ENCODE measurements around the gene BICC1. TPM values are rescaled to one million over a fixed set of nuclear protein-coding genes. Genes with fewer than 3 reads are reported as not detected.

The BICC1 gene
- total RNA-seq, 1 experiment from 2014 or later, result 70.2 TPM

- no peaks in the 10 kb centered on the region for H3K36me3 Mint-ChIP-seq (ENCODE audit: insufficient read depth, unreplicated experiment)
These were observed 215.0 kb downstream of the BICC1 start for GRCh38 chr10:58727633-58728032.

GRCh38 chr10:58731276-58731675 lies 218.6 kb downstream of the BICC1 start:
- Mint-ChIP-seq H3K27me3 (ENCODE audit: unreplicated experiment) (no peaks in the 10 kb centered on the region), H3K36me3 (ENCODE audit: insufficient read depth, unreplicated experiment) (no peaks in the 10 kb centered on the region), H3K27ac (ENCODE audit: unreplicated experiment) (no peak overlapping the region), H3K4me1 (ENCODE audit: low read depth, unreplicated experiment) (no peaks in the 10 kb centered on the region), H3K4me3 (ENCODE audit: low read depth, unreplicated experiment) (no peak overlapping the region), H3K9me3 (ENCODE audit: low read depth, unreplicated experiment) (peaks cover 11% of the 10 kb centered on the region)
- intact Hi-C loops (cut with micrococcal nuclease; ENCODE audit: unreplicated experiment), result no loop called here
- CTCF ChIA-PET, result interaction anchor here (0.7 kb wide), 2 partner anchors 382 to 447 kb away, joined by 3 read pairs; no protein-coding TSS in a partner anchor
- no peak for TF ChIP-seq CTCF (IDR thresholded peaks at IDR 0.05; ENCODE audit: unreplicated experiment)
- no peak for DNase-seq
- no TSS peak for BruUV-seq (replicated peaks)

More at GRCh38 chr10:58727633-58728032, 215.0 kb downstream of the BICC1 start:
- DNase-seq, result no peak
- TF ChIP-seq CTCF (IDR thresholded peaks at IDR 0.05; ENCODE audit: unreplicated experiment), result no peak
- Mint-ChIP-seq H3K27me3 (ENCODE audit: unreplicated experiment) (no peaks in the 10 kb centered on the region), H3K9me3 (ENCODE audit: low read depth, unreplicated experiment) (peaks cover 11% of the 10 kb centered on the region), H3K4me3 (ENCODE audit: low read depth, unreplicated experiment) (no peak overlapping the region), H3K4me1 (ENCODE audit: low read depth, unreplicated experiment) (peaks cover 19% of the 10 kb centered on the region), H3K27ac (ENCODE audit: unreplicated experiment) (no peak overlapping the region)
- intact Hi-C loops (cut with micrococcal nuclease; ENCODE audit: unreplicated experiment), result no loop called here
- CTCF ChIA-PET, result no interaction called here
- no TSS peak for BruUV-seq (replicated peaks)

GRCh38 chr10:58733436-58733835 lies 220.8 kb downstream of the BICC1 start:
- DNase-seq, result no peak
- TF ChIP-seq CTCF (IDR thresholded peaks at IDR 0.05; ENCODE audit: unreplicated experiment), result no peak
- intact Hi-C loops (cut with micrococcal nuclease; ENCODE audit: unreplicated experiment), result no loop called here
- Mint-ChIP-seq H3K36me3 (ENCODE audit: insufficient read depth, unreplicated experiment) (no peaks in the 10 kb centered on the region), H3K9me3 (ENCODE audit: low read depth, unreplicated experiment) (peaks cover 11% of the 10 kb centered on the region), H3K4me3 (ENCODE audit: low read depth, unreplicated experiment) (no peak overlapping the region), H3K27ac (ENCODE audit: unreplicated experiment) (no peak overlapping the region), H3K4me1 (ENCODE audit: low read depth, unreplicated experiment) (no peaks in the 10 kb centered on the region), H3K27me3 (ENCODE audit: unreplicated experiment) (no peaks in the 10 kb centered on the region)
- BruUV-seq (replicated peaks), result no TSS peak
- CTCF ChIA-PET, result no interaction called here

GRCh38 chr10:58734116-58734515 lies 221.4 kb downstream of the BICC1 start:
- H3K4me3 Mint-ChIP-seq (ENCODE audit: low read depth, unreplicated experiment), result no peak overlapping the region
- intact Hi-C loops (cut with micrococcal nuclease; ENCODE audit: unreplicated experiment), result no loop called here
- H3K27me3 Mint-ChIP-seq (ENCODE audit: unreplicated experiment), result no peaks in the 10 kb centered on the region
- no peak overlapping the region for H3K27ac Mint-ChIP-seq (ENCODE audit: unreplicated experiment)
- CTCF ChIA-PET, result no interaction called here
- no peaks in the 10 kb centered on the region for H3K4me1 Mint-ChIP-seq (ENCODE audit: low read depth, unreplicated experiment)
- no peaks in the 10 kb centered on the region for H3K36me3 Mint-ChIP-seq (ENCODE audit: insufficient read depth, unreplicated experiment)
- BruUV-seq (replicated peaks), result no TSS peak
- TF ChIP-seq CTCF (IDR thresholded peaks at IDR 0.05; ENCODE audit: unreplicated experiment), result no peak
- peaks cover 11% of the 10 kb centered on the region for H3K9me3 Mint-ChIP-seq (ENCODE audit: low read depth, unreplicated experiment)
- DNase-seq, result no peak
